ENCODE results near the gene ST8SIA4. TPM values are rescaled to one million over a fixed set of nuclear protein-coding genes. Genes with fewer than 3 reads are reported as not detected.

Gene ST8SIA4
- total and polyA plus RNA-seq, 2 donors (not counting 3 experiments of a cell fraction or from before 2014, with no cell fraction given), result 4.5 to 25.0 TPM

DNA sequence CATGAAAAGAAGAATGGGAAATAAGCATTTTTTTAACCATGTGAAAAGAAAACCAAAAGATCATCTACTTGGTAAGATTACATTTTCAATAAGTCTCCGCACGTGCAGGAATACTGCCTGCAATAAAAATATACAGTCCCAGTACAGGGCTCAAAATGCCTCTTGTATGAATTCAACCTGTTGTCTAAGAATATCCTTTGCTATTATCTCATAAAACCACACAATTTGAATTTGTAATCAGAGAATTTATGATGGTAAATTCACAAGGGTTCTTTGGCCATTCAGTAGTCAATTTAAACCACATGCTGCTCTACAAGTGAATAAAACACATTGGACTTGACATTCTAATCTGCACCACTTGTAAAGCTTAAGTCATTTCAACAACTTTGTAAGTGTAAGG, 46.6 kb downstream of the ST8SIA4 start:
- Histone ChIP-seq H2AFZ (ENCODE audit: low read depth, low read length) (no peak overlapping the region), H3K79me2 (ENCODE audit: control insufficient read depth, insufficient read depth, low read length) (no peaks in the 10 kb centered on the region), H3K4me3 (replicated peaks in 1 of 3; ENCODE audit: insufficient read depth in 1 of 3, low read depth in 1 of 3, low read length in 3 of 3) (no peak overlapping the region), H3K9ac (replicated peaks; ENCODE audit: extremely low read depth, insufficient read depth, low read length) (no peak overlapping the region), H4K20me1 (replicated peaks; ENCODE audit: control insufficient read depth, extremely low read depth, insufficient read depth, low read length) (no peaks in the 10 kb centered on the region), H3K9me1 (replicated peaks; ENCODE audit: control insufficient read depth, extremely low read depth, insufficient read depth, low read length) (no peaks in the 10 kb centered on the region), H3K4me2 (ENCODE audit: insufficient read depth, low read length) (no peak overlapping the region), H3K27me3 (ENCODE audit: control insufficient read depth in 2 of 2, insufficient read depth in 2 of 2, low read length in 2 of 2) (no peaks in the 10 kb centered on the region), H3K4me1 (ENCODE audit: control insufficient read depth, extremely low read depth, insufficient read depth, low read length) (peaks cover 13% of the 10 kb centered on the region), H3K9me3 (replicated peaks; ENCODE audit: control insufficient read depth, insufficient read depth, low read length) (no peaks in the 10 kb centered on the region), H3K27ac (ENCODE audit: insufficient read depth, low read depth, low read length) (no peak overlapping the region), H3K36me3 (ENCODE audit: control insufficient read depth in 2 of 2, extremely low read depth in 1 of 2, insufficient read depth in 2 of 2, low read length in 2 of 2) (no peaks in the 10 kb centered on the region)
- intact Hi-C loops (cut with micrococcal nuclease) (no loop called here), dilution Hi-C loops (cut with MboI; ENCODE audit: extremely low pct_ligation_motif_present, low sequenced_read_pairs) (no loop called here)
- no TSS peak for BruUV-seq (replicated peaks)
- POLR2A ChIA-PET, result no interaction called here
- TF ChIP-seq, protein P1, sequence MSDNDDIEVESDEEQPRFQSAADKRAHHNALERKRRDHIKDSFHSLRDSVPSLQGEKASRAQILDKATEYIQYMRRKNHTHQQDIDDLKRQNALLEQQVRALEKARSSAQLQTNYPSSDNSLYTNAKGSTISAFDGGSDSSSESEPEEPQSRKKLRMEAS (IDR thresholded peaks at IDR 0.05; ENCODE audit: insufficient read depth, insufficient read length), result no peak
- TF ChIP-seq MYC (IDR thresholded peaks at IDR 0.05; ENCODE audit: low read depth, low read length), result no peak
- TF ChIP-seq POLR2A (IDR thresholded peaks at IDR 0.05; ENCODE audit: low read depth, low read length), result no peak
- TF ChIP-seq, protein P2, sequence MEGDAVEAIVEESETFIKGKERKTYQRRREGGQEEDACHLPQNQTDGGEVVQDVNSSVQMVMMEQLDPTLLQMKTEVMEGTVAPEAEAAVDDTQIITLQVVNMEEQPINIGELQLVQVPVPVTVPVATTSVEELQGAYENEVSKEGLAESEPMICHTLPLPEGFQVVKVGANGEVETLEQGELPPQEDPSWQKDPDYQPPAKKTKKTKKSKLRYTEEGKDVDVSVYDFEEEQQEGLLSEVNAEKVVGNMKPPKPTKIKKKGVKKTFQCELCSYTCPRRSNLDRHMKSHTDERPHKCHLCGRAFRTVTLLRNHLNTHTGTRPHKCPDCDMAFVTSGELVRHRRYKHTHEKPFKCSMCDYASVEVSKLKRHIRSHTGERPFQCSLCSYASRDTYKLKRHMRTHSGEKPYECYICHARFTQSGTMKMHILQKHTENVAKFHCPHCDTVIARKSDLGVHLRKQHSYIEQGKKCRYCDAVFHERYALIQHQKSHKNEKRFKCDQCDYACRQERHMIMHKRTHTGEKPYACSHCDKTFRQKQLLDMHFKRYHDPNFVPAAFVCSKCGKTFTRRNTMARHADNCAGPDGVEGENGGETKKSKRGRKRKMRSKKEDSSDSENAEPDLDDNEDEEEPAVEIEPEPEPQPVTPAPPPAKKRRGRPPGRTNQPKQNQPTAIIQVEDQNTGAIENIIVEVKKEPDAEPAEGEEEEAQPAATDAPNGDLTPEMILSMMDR (IDR thresholded peaks at IDR 0.05; ENCODE audit: extremely low read depth in 1 of 2, insufficient read depth in 1 of 2, low read depth in 1 of 2, low read length in 2 of 2), result no peak
- DNase-seq (ENCODE audit: low read depth, low spot score) (no peak), FAIRE-seq (no peak)
- CTCF ChIA-PET, result interaction anchor here (1.2 to 2.9 kb wide), 2 partner anchors 14 to 16 kb away, joined by 3 to 14 read pairs; no protein-coding TSS in a partner anchor

DNA sequence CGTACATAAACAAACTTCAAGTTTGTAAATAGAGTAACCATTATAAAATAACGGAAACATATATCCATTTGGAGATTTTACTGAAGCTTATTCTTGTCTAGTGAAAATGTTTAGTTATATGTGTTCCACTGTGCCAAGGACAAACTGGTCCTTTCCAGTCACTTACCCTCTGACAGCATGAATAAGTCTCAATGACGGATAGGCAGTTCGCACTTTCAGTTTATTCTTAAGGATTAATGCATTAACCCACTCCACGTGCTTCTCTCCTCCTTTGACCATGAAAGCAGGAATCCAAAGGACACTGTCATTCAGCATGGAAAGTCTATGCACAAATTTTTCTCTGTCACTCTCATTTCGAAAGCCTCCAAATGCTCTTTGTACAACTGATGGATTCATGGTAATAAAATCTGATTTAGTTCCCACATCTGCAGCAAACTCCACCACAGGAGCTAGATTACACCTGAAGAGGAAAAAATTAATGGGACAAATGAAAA, 47.1 kb downstream of the ST8SIA4 start:
- no peaks in the 10 kb centered on the region for H3K9me1 ChIP-seq (replicated peaks; ENCODE audit: control insufficient read depth, extremely low read depth, insufficient read depth, low read length)
- H3K4me2 ChIP-seq (ENCODE audit: insufficient read depth, low read length), result no peak overlapping the region
- H3K36me3 ChIP-seq (ENCODE audit: control insufficient read depth in 2 of 2, extremely low read depth in 1 of 2, insufficient read depth in 2 of 2, low read length in 2 of 2), result no peaks in the 10 kb centered on the region
- ChIA-PET POLR2A (no interaction called here), CTCF (interaction anchor here (1.2 to 2.9 kb wide), 2 partner anchors 14 to 17 kb away, joined by 3 to 14 read pairs; no protein-coding TSS in a partner anchor)
- H3K4me1 ChIP-seq (ENCODE audit: control insufficient read depth, extremely low read depth, insufficient read depth, low read length), result peaks cover 13% of the 10 kb centered on the region
- intact Hi-C loops (cut with micrococcal nuclease) (no loop called here), dilution Hi-C loops (cut with MboI; ENCODE audit: extremely low pct_ligation_motif_present, low sequenced_read_pairs) (no loop called here)
- H4K20me1 ChIP-seq (replicated peaks; ENCODE audit: control insufficient read depth, extremely low read depth, insufficient read depth, low read length), result no peaks in the 10 kb centered on the region
- H3K79me2 ChIP-seq (ENCODE audit: control insufficient read depth, insufficient read depth, low read length), result no peaks in the 10 kb centered on the region
- H3K27me3 ChIP-seq (ENCODE audit: control insufficient read depth in 2 of 2, insufficient read depth in 2 of 2, low read length in 2 of 2), result no peaks in the 10 kb centered on the region
- H3K9me3 ChIP-seq (replicated peaks; ENCODE audit: control insufficient read depth, insufficient read depth, low read length), result no peaks in the 10 kb centered on the region
- no TSS peak for BruUV-seq (replicated peaks)
- TF ChIP-seq, protein P2 (IDR thresholded peaks at IDR 0.05; ENCODE audit: extremely low read depth in 1 of 2, insufficient read depth in 1 of 2, low read depth in 1 of 2, low read length in 2 of 2), result no peak
- no peak for TF ChIP-seq MYC (IDR thresholded peaks at IDR 0.05; ENCODE audit: low read depth, low read length)
- no peak for TF ChIP-seq POLR2AphosphoS5 (IDR thresholded peaks at IDR 0.05; ENCODE audit: insufficient read depth, low read depth, low read length)
- no peak for TF ChIP-seq FOS (IDR thresholded peaks at IDR 0.05; ENCODE audit: borderline replicate concordance, insufficient read depth, low read length)
- no peak for TF ChIP-seq EZH2 (IDR thresholded peaks at IDR 0.05; ENCODE audit: borderline replicate concordance, low read depth, low read length, severe bottlenecking)
- no peak for TF ChIP-seq JUN (IDR thresholded peaks at IDR 0.05; ENCODE audit: borderline replicate concordance, insufficient read depth, insufficient read length, low read depth)
- TF ChIP-seq POLR2A (IDR thresholded peaks at IDR 0.05; ENCODE audit: low read depth, low read length), result no peak
- TF ChIP-seq, protein P1 (IDR thresholded peaks at IDR 0.05; ENCODE audit: insufficient read depth, insufficient read length), result no peak
- no peak for TF ChIP-seq GATA2 (IDR thresholded peaks at IDR 0.05; ENCODE audit: insufficient read depth, insufficient read length, low read depth, low read length)
- no peak overlapping the region for H3K27ac ChIP-seq (ENCODE audit: insufficient read depth, low read depth, low read length)
- H2AFZ ChIP-seq (ENCODE audit: low read depth, low read length), result no peak overlapping the region
- DNase-seq (ENCODE audit: low read depth, low spot score) (no peak), FAIRE-seq (no peak)
- no peak overlapping the region for H3K9ac ChIP-seq (replicated peaks; ENCODE audit: extremely low read depth, insufficient read depth, low read length)
- H3K4me3 ChIP-seq (replicated peaks in 1 of 3; ENCODE audit: insufficient read depth in 1 of 3, low read depth in 1 of 3, low read length in 3 of 3), result no peak overlapping the region

Measured in endothelial cell of umbilical vein (primary cell).